ENCODE results near the gene GLP2R. TPM values are rescaled to one million over a fixed set of nuclear protein-coding genes. Genes with fewer than 3 reads are reported as not detected.

Gene GLP2R
- total and polyA plus RNA-seq, 10 of the 15 experiments (the other 5 are each of a cell fraction or from before 2014, with no cell fraction given) = not detected

DNA sequence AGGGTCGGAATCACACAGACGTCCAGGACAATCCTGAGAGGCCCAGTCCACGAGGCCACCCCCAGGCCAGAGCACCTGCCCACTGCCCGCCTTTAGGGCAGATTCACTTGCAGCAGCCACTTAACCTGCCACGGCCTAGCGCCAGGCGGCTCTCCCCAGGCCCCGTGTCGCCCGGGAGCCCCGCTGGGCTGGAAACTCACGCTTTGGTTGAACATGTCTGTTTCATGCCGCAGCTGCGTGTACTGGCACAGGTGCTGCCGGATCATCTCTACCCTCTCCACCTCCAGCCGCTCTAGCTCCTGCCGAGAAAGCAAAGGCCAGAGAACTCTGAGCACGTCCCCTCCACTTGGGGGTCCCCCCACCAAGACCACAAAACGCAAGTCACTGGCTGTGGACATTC, 92.1 kb downstream of the GLP2R start:
- TF ChIP-seq, protein P1, sequence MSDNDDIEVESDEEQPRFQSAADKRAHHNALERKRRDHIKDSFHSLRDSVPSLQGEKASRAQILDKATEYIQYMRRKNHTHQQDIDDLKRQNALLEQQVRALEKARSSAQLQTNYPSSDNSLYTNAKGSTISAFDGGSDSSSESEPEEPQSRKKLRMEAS (IDR thresholded peaks at IDR 0.05; ENCODE audit: low read depth, low read length) = no peak
- TF ChIP-seq PAX5 (IDR thresholded peaks at IDR 0.05; ENCODE audit: borderline replicate concordance, low read depth, low read length) = no peak
- no peak for TF ChIP-seq SP1 (IDR thresholded peaks at IDR 0.05; ENCODE audit: low read depth, low read length)
- TF ChIP-seq, protein P2, sequence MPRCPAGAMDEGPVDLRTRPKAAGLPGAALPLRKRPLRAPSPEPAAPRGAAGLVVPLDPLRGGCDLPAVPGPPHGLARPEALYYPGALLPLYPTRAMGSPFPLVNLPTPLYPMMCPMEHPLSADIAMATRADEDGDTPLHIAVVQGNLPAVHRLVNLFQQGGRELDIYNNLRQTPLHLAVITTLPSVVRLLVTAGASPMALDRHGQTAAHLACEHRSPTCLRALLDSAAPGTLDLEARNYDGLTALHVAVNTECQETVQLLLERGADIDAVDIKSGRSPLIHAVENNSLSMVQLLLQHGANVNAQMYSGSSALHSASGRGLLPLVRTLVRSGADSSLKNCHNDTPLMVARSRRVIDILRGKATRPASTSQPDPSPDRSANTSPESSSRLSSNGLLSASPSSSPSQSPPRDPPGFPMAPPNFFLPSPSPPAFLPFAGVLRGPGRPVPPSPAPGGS (IDR thresholded peaks at IDR 0.05; ENCODE audit: borderline replicate concordance, insufficient read depth, low read depth, low read length, poor library complexity, severe bottlenecking) = no peak
- no peak for TF ChIP-seq YBX1 (IDR thresholded peaks at IDR 0.05)
- no peak for TF ChIP-seq RCOR1 (conservative IDR thresholded peaks at IDR 0.05; ENCODE audit: low read depth, low read length)
- no peak for TF ChIP-seq TAF1 (IDR thresholded peaks at IDR 0.05; ENCODE audit: borderline replicate concordance, low read depth, low read length)
- TF ChIP-seq, protein P3, sequence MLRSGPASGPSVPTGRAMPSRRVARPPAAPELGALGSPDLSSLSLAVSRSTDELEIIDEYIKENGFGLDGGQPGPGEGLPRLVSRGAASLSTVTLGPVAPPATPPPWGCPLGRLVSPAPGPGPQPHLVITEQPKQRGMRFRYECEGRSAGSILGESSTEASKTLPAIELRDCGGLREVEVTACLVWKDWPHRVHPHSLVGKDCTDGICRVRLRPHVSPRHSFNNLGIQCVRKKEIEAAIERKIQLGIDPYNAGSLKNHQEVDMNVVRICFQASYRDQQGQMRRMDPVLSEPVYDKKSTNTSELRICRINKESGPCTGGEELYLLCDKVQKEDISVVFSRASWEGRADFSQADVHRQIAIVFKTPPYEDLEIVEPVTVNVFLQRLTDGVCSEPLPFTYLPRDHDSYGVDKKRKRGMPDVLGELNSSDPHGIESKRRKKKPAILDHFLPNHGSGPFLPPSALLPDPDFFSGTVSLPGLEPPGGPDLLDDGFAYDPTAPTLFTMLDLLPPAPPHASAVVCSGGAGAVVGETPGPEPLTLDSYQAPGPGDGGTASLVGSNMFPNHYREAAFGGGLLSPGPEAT (IDR thresholded peaks at IDR 0.05; ENCODE audit: low read depth) = no peak
- TF ChIP-seq RAD21 (IDR thresholded peaks at IDR 0.05; ENCODE audit: insufficient read depth, low read depth, low read length) = no peak
- TF ChIP-seq SIX5 (IDR thresholded peaks at IDR 0.05; ENCODE audit: low read depth, low read length, severe bottlenecking) = no peak
- no peak for TF ChIP-seq MEF2B (IDR thresholded peaks at IDR 0.05; ENCODE audit: partially characterized antibody, poor library complexity, severe bottlenecking)
- TF ChIP-seq, protein P4, sequence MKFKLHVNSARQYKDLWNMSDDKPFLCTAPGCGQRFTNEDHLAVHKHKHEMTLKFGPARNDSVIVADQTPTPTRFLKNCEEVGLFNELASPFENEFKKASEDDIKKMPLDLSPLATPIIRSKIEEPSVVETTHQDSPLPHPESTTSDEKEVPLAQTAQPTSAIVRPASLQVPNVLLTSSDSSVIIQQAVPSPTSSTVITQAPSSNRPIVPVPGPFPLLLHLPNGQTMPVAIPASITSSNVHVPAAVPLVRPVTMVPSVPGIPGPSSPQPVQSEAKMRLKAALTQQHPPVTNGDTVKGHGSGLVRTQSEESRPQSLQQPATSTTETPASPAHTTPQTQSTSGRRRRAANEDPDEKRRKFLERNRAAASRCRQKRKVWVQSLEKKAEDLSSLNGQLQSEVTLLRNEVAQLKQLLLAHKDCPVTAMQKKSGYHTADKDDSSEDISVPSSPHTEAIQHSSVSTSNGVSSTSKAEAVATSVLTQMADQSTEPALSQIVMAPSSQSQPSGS (IDR thresholded peaks at IDR 0.05; ENCODE audit: low read length) = no peak
- TF ChIP-seq, protein P5, sequence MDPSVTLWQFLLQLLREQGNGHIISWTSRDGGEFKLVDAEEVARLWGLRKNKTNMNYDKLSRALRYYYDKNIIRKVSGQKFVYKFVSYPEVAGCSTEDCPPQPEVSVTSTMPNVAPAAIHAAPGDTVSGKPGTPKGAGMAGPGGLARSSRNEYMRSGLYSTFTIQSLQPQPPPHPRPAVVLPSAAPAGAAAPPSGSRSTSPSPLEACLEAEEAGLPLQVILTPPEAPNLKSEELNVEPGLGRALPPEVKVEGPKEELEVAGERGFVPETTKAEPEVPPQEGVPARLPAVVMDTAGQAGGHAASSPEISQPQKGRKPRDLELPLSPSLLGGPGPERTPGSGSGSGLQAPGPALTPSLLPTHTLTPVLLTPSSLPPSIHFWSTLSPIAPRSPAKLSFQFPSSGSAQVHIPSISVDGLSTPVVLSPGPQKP (IDR thresholded peaks at IDR 0.05; ENCODE audit: low read depth, low read length) = no peak
- TF ChIP-seq FOXM1 (IDR thresholded peaks at IDR 0.05; ENCODE audit: low read depth, low read length) = no peak
- no peak for TF ChIP-seq ZBED1 (IDR thresholded peaks at IDR 0.05; ENCODE audit: borderline replicate concordance)
- TF ChIP-seq IKZF2 (IDR thresholded peaks at IDR 0.05) = no peak
- no peaks in the 10 kb centered on the region for H3K4me1 ChIP-seq (ENCODE audit: control insufficient read depth, insufficient read depth, low read length)
- no peak overlapping the region for H3K4me3 ChIP-seq
- WGBS (ENCODE audit: insufficient coverage, insufficient replicate concordance, low lambda C conversion rate, missing lambda C conversion rate) = 78% methylated on average over 17 of the region's 19 CpGs
- ChIA-PET SMC1A (ENCODE audit: uncharacterized antibody, unreplicated experiment) (no interaction called here), POLR2A (no interaction called here), RAD21 (ENCODE audit: unreplicated experiment) (no interaction called here), CTCF (interaction anchor here (1.3 kb wide), 1 partner anchor 697 kb away, joined by 5 read pairs; no protein-coding TSS in a partner anchor)
- no TSS peak for BruUV-seq (replicated peaks)
- H2AFZ ChIP-seq (ENCODE audit: control insufficient read depth, low read depth, low read length) = no peak overlapping the region
- FAIRE-seq (no peak), DNase-seq (ENCODE audit: low read depth, low spot score) (no peak), ATAC-seq (no peak)
- H3K36me3 ChIP-seq (ENCODE audit: control insufficient read depth in 2 of 2, insufficient read depth in 2 of 2, low read length in 1 of 2) = no peaks in the 10 kb centered on the region; a peak in 1 of 4 replicates
- H3K27ac ChIP-seq (ENCODE audit: control insufficient read depth, insufficient read depth) = no peak overlapping the region
- intact Hi-C loops (cut with micrococcal nuclease; ENCODE audit: unreplicated experiment) (no loop called here), in situ Hi-C loops (cut with MboI) (no loop called here)
- H3K27me3 ChIP-seq (replicated peaks in 1 of 2; ENCODE audit: control insufficient read depth in 2 of 2, insufficient read depth in 2 of 2, low read length in 1 of 2) = no peaks in the 10 kb centered on the region
- no peak overlapping the region for H3K4me2 ChIP-seq (ENCODE audit: control insufficient read depth, insufficient read depth)
- H4K20me1 ChIP-seq (ENCODE audit: control insufficient read depth, insufficient read depth) = no peaks in the 10 kb centered on the region
- no peaks in the 10 kb centered on the region for H3K79me2 ChIP-seq (ENCODE audit: control insufficient read depth, insufficient read depth, low read length)
- no peak overlapping the region for H3K9ac ChIP-seq (ENCODE audit: control insufficient read depth, insufficient read depth, low read length)
- H3K9me3 ChIP-seq (replicated peaks; ENCODE audit: control insufficient read depth, insufficient read depth, low read length) = no peaks in the 10 kb centered on the region
